K562 treated with DMSO at 1 percent for 48 hours (cell line): ENCODE measurements around the gene AADAC. TPM values are rescaled to one million over a fixed set of nuclear protein-coding genes. Genes with fewer than 3 reads are reported as not detected.

Experiments used
- total RNA-seq: library from RNA; unstranded; fragments of 300-600 nt; gene quantifications from 2 replicates; pipeline ENCODE4 v1.2.3, GENCODE V29; 2022; ENCODE audit warnings: low replicate concordance; ENCODE audit errors: extremely low read depth

The AADAC gene, protein sequence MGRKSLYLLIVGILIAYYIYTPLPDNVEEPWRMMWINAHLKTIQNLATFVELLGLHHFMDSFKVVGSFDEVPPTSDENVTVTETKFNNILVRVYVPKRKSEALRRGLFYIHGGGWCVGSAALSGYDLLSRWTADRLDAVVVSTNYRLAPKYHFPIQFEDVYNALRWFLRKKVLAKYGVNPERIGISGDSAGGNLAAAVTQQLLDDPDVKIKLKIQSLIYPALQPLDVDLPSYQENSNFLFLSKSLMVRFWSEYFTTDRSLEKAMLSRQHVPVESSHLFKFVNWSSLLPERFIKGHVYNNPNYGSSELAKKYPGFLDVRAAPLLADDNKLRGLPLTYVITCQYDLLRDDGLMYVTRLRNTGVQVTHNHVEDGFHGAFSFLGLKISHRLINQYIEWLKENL
- not detected in 2 replicates for total RNA-seq

DNA sequence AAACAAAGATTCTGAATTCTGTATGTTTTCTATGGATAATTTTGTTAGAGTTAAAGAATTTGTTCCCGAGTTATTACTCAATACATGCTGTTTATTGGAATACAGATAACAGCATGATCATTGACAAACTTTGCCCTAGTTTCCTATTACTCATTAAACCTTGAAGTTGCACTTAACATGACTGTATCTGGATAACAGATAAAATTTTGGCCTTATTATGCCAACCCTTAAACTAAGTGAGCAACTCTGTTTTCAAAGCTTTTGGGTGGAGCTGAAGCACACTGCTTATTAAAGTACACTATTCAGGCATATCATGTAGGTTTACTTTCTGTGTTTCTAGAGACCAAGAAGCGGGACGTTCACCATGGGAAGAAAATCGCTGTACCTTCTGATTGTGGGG lies at the start of gene AADAC:
Gene AADAC (plus strand): TSS at position 318 of the 400 bp plus-strand sequence. CDS start 47 bp downstream, at position 365.

DNA sequence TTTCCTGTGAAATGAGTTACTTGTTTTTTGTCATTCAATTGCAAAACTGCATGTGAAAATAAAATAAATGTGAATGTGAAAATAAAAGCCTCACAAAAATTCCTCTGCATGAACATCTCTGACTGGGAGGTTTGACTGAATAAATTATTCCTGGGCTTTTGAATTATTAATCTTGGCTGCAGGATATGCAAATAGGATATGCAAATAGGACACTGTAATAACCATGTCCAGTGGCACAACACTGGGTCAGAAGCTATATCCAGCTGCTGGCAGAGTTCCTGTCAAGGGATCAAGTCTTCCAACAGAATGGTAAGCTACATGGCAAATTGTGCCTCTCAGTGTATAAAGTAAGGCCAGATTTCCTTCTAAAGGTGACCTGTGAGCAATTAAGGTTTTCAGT lies 59.5 kb downstream of the AADAC start, which contains the start of gene SUCNR1:
Gene SUCNR1 (plus strand): TSS at position 246 of the 400 bp plus-strand sequence. CDS start 6,250 bp downstream, outside the sequence.

Other genes starting within 250 kb of the AADAC start
- gene AADACL2, start 80.2 kb upstream of the AADAC start, total RNA-seq, result not detected in 2 replicates
- not detected in 2 replicates for gene SUCNR1, start 59.5 kb downstream of the AADAC start, total RNA-seq